SK-N-SH (cell line): Measurements from ENCODE around the gene PIP4K2C. TPM values are rescaled to one million over a fixed set of nuclear protein-coding genes. Genes with fewer than 3 reads are reported as not detected.

ENCODE experiments used
- CTCF ChIA-PET: fragments of 300-600, 350-600 bp; formaldehyde crosslinking; extraction: SDS; loops from one replicate; lab custom pipeline; 2021; lab: Yijun Ruan, JAX
- POLR2A ChIA-PET: fragments of 350-600 bp; sonication (Branson Sonifier 250); formaldehyde crosslinking; extraction: SDS; loops from one replicate; lab custom pipeline; 2020; ENCODE audit warnings: antibody characterized with exemption, inconsistent platforms; lab: Yijun Ruan, JAX
- DNase-seq: peaks from one replicate; pipeline ENCODE4 v3.0.0; 2012
- H2AFZ ChIP-seq: fragments of 200-600 bp; sonication (generic); 2 replicates; pipeline ENCODE4 v1.8.1; 2016; ENCODE audit warnings: antibody characterized with exemption, mild to moderate bottlenecking, low read depth
- H3F3A ChIP-seq: fragments of 200-600 bp; sonication (generic); replicated peaks from 2 replicates; pipeline ENCODE3; 2016; ENCODE audit warnings: antibody characterized with exemption, mild to moderate bottlenecking; ENCODE audit not compliant: insufficient read depth
- H3K27ac ChIP-seq, 2 experiments: fragments of 200-500 bp in 1 of 2; fragments of 200-600 bp in 1 of 2; sonication (Bioruptor generic) in 1 of 2; sonication (generic), shearing (Covaris generic) in 1 of 2; 2 replicates each; pipeline versions ENCODE4 v1.5.1 to v1.6.1; 2014 to 2016; ENCODE audit warnings: low read depth in 2 of 2, inconsistent platforms in 1 of 2, low read length in 1 of 2, mild to moderate bottlenecking in 1 of 2, mixed read lengths in 1 of 2
- H3K27me3 ChIP-seq: fragments of 200-600 bp; sonication (generic), shearing (Covaris generic); 2 replicates; pipeline ENCODE4 v1.6.1; 2016; ENCODE audit warnings: mixed run types; ENCODE audit not compliant: insufficient read depth
- H3K36me3 ChIP-seq, 2 experiments: fragments of 200-500 bp in 1 of 2; fragments of 200-600 bp in 1 of 2; sonication (Bioruptor generic) in 1 of 2; sonication (generic) in 1 of 2; replicated peaks in 1 of 2; 2 replicates each; pipeline versions ENCODE3 to v1.5.1; 2014 to 2016; ENCODE audit warnings: low read length in 1 of 2, mild to moderate bottlenecking in 1 of 2; ENCODE audit not compliant: insufficient read depth in 2 of 2, control insufficient read depth in 1 of 2
- H3K4me1 ChIP-seq, 2 experiments: fragments of 200-500 bp in 1 of 2; fragments of 200-600 bp in 1 of 2; sonication (Bioruptor generic) in 1 of 2; sonication (generic), shearing (Covaris generic) in 1 of 2; 2 replicates each; pipeline versions ENCODE4 v1.5.1 to v1.6.1; 2014 to 2016; ENCODE audit warnings: low read depth in 1 of 2, low read length in 1 of 2, mixed run types in 1 of 2; ENCODE audit not compliant: insufficient read depth in 2 of 2, control insufficient read depth in 1 of 2
- H3K4me2 ChIP-seq: fragments of 200-600 bp; sonication (generic), shearing (Covaris generic); 2 replicates; pipeline ENCODE4 v1.6.1; 2017; ENCODE audit warnings: mixed run types
- H3K4me3 ChIP-seq, 2 experiments: fragments of 200-500 bp in 1 of 2; fragments of 200-600 bp in 1 of 2; sonication (Bioruptor generic) in 1 of 2; sonication (generic), shearing (Covaris generic) in 1 of 2; 2 replicates each; pipeline versions ENCODE4 v1.5.1 to v1.8.1; 2014 to 2016; ENCODE audit warnings: low read depth in 2 of 2, inconsistent platforms in 1 of 2, low read length in 1 of 2, mild to moderate bottlenecking in 1 of 2, mixed read lengths in 1 of 2, moderate library complexity in 1 of 2
- H3K79me2 ChIP-seq: fragments of 200-600 bp; sonication (generic); 2 replicates; pipeline ENCODE4 v1.8.1; 2017; ENCODE audit warnings: mild to moderate bottlenecking; ENCODE audit not compliant: insufficient read depth
- H3K9ac ChIP-seq: fragments of 200-600 bp; sonication (generic); 2 replicates; pipeline ENCODE4 v1.6.1; 2017; ENCODE audit warnings: mixed run types
- H3K9me2 ChIP-seq: fragments of 200-600 bp; sonication (generic); 2 replicates; pipeline ENCODE4 v1.6.1; 2017; ENCODE audit warnings: mixed run types
- H3K9me3 ChIP-seq: fragments of 200-600 bp; sonication (generic); 2 replicates; pipeline ENCODE4 v1.6.1; 2017; ENCODE audit warnings: mixed run types, mild to moderate bottlenecking, moderate library complexity
- H4K20me1 ChIP-seq: fragments of 200-600 bp; sonication (generic); 2 replicates; pipeline ENCODE4 v1.6.1; 2017; ENCODE audit warnings: mild to moderate bottlenecking, mixed run types; ENCODE audit not compliant: insufficient read depth
- ELF1 ChIP-seq: IDR thresholded peaks from 2 replicates; pipeline ENCODE4 v1.4.0; 2012
- GABPA ChIP-seq: IDR thresholded peaks from 2 replicates; pipeline ENCODE4 v1.4.0; 2012; ENCODE audit warnings: low read depth, mild to moderate bottlenecking
- GATA2 ChIP-seq: sonication (generic); formaldehyde crosslinking; IDR thresholded peaks from 2 replicates; pipeline ENCODE4 v1.5.0; 2020; ENCODE audit warnings: mild to moderate bottlenecking, missing genetic modification reagents
- MAX ChIP-seq: IDR thresholded peaks from 2 replicates; pipeline ENCODE4 v1.4.0; 2012; ENCODE audit warnings: low read depth
- NRF1 ChIP-seq: IDR thresholded peaks from 2 replicates; pipeline ENCODE4 v1.6.1; 2012; ENCODE audit warnings: low read depth, mild to moderate bottlenecking, low read length
- PBX3 ChIP-seq: IDR thresholded peaks from 2 replicates; pipeline ENCODE4; 2012
- POLR2AphosphoS5 ChIP-seq: IDR thresholded peaks from 2 replicates; pipeline ENCODE4 v1.6.1; 2012; ENCODE audit warnings: low read depth, low read length
- RAD21 ChIP-seq: IDR thresholded peaks from 2 replicates; pipeline ENCODE4 v1.6.1; 2012; ENCODE audit warnings: mild to moderate bottlenecking, low read length
- RFX5 ChIP-seq: IDR thresholded peaks from 2 replicates; pipeline ENCODE4 v1.6.1; 2012; ENCODE audit warnings: mild to moderate bottlenecking, improper control_type of control experiment, low read length
- SIN3A ChIP-seq: IDR thresholded peaks from 2 replicates; pipeline ENCODE4 v1.6.1; 2012; ENCODE audit warnings: low read depth, mild to moderate bottlenecking, low read length, moderate library complexity, borderline replicate concordance
- SMC3 ChIP-seq: IDR thresholded peaks from 2 replicates; pipeline ENCODE4 v1.6.1; 2012; ENCODE audit warnings: low read depth, low read length, improper control_type of control experiment
- TCF12 ChIP-seq: IDR thresholded peaks from 2 replicates; pipeline ENCODE4 v1.4.0; 2012
- USF2 ChIP-seq: fragments of 150-350 bp; IDR thresholded peaks from 2 replicates; pipeline ENCODE4 v1.6.1; 2017; ENCODE audit warnings: antibody characterized with exemption, low read length, low read depth, borderline replicate concordance
- YY1 ChIP-seq: IDR thresholded peaks from 2 replicates; pipeline ENCODE4 v1.4.0; 2012; ENCODE audit warnings: low read depth, mild to moderate bottlenecking
- WGBS: methylation state at CpG from one replicate; pipeline ENCODE4 v1.1.6; 2017; ENCODE audit warnings: low lambda C conversion rate; 5-methylcytosine and 5-hydroxymethylcytosine counted together
- polyA plus RNA-seq, 3 experiments: library from polyadenylated mRNA; depleted of rRNA; stranded (reverse); fragments of >200 nt; gene quantifications; 2 replicates each; pipeline ENCODE4 v1.2.3, GENCODE V29; 2012
- TF ChIP-seq, protein P1 (sequence below): fragments of 200-600 bp; sonication (generic); IDR thresholded peaks from 2 replicates; pipeline ENCODE4 v1.6.1; 2017; ENCODE audit warnings: antibody characterized with exemption, mild to moderate bottlenecking, moderate library complexity
- TF ChIP-seq, protein P2 (sequence below): IDR thresholded peaks from 2 replicates; pipeline ENCODE4 v1.6.1; 2012; ENCODE audit warnings: mild to moderate bottlenecking, low read depth, low read length, moderate library complexity

Gene PIP4K2C
- polyA plus RNA-seq, 1 of the 3 experiments (the other 2 are of a cell fraction) = 34.2 TPM

GRCh38 chr12:57625261-57626032 lies 34.5 kb downstream of the PIP4K2C start:
- H3K9ac ChIP-seq = no peak overlapping the region
- H3K79me2 ChIP-seq = no peaks in the 10 kb centered on the region
- no peak for TF ChIP-seq ELF1
- H2AFZ ChIP-seq = no peak overlapping the region
- H3K4me3 ChIP-seq = no peak overlapping the region
- H3K9me2 ChIP-seq = no peaks in the 10 kb centered on the region
- H3K9me3 ChIP-seq = no peaks in the 10 kb centered on the region
- peaks cover 0 to 7% of the 10 kb centered on the region in 2 experiments; a peak in 1 of 4 replicates for H3K4me1 ChIP-seq
- H4K20me1 ChIP-seq = no peaks in the 10 kb centered on the region
- H3K27ac ChIP-seq = no peak overlapping the region
- H3F3A ChIP-seq = no peaks in the 10 kb centered on the region
- no peak for DNase-seq
- peaks cover 0 to 2% of the 10 kb centered on the region in 2 experiments for H3K36me3 ChIP-seq
- H3K4me2 ChIP-seq = no peak overlapping the region
- POLR2A ChIA-PET = no interaction called here
- 93% methylated on average over 10 of the region's 12 CpGs for WGBS
- CTCF ChIA-PET = interaction anchor here (0.7 to 11.0 kb wide), 7 partner anchors 7 to 112 kb away, joined by 3 to 298 read pairs (median 5); partner anchors contain the start of genes ARHGEF25 and B4GALNT1
- H3K27me3 ChIP-seq = no peaks in the 10 kb centered on the region

GRCh38 chr12:57626111-57626920 lies 35.3 kb downstream of the PIP4K2C start:
- DNase-seq = no peak
- H3K9me2 ChIP-seq = no peaks in the 10 kb centered on the region
- ChIA-PET CTCF (interaction anchor here (1.3 to 11.0 kb wide), 2 partner anchors 44 to 109 kb away, joined by 4 to 298 read pairs; no protein-coding TSS in a partner anchor), POLR2A (interaction anchor here (0.7 kb wide), 1 partner anchor 14 kb away, joined by 3 read pairs; no protein-coding TSS in a partner anchor)
- no peaks in the 10 kb centered on the region for H3K27me3 ChIP-seq
- peaks cover 0 to 2% of the 10 kb centered on the region in 2 experiments for H3K36me3 ChIP-seq
- H3K4me2 ChIP-seq = no peak overlapping the region
- H3K27ac ChIP-seq = no peak overlapping the region
- 84% methylated on average over 4 of the region's 13 CpGs for WGBS
- H2AFZ ChIP-seq = no peak overlapping the region
- H3F3A ChIP-seq = no peaks in the 10 kb centered on the region
- H3K4me3 ChIP-seq = no peak overlapping the region
- no peak overlapping the region for H3K9ac ChIP-seq
- no peaks in the 10 kb centered on the region for H3K9me3 ChIP-seq
- no peaks in the 10 kb centered on the region for H3K79me2 ChIP-seq
- H3K4me1 ChIP-seq = peaks cover 0 to 7% of the 10 kb centered on the region in 2 experiments; a peak in 1 of 4 replicates
- H4K20me1 ChIP-seq = no peaks in the 10 kb centered on the region
- TF ChIP-seq, protein P1, sequence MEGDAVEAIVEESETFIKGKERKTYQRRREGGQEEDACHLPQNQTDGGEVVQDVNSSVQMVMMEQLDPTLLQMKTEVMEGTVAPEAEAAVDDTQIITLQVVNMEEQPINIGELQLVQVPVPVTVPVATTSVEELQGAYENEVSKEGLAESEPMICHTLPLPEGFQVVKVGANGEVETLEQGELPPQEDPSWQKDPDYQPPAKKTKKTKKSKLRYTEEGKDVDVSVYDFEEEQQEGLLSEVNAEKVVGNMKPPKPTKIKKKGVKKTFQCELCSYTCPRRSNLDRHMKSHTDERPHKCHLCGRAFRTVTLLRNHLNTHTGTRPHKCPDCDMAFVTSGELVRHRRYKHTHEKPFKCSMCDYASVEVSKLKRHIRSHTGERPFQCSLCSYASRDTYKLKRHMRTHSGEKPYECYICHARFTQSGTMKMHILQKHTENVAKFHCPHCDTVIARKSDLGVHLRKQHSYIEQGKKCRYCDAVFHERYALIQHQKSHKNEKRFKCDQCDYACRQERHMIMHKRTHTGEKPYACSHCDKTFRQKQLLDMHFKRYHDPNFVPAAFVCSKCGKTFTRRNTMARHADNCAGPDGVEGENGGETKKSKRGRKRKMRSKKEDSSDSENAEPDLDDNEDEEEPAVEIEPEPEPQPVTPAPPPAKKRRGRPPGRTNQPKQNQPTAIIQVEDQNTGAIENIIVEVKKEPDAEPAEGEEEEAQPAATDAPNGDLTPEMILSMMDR = no peak
- TF ChIP-seq SIN3A (no peak), ELF1 (no peak), TCF12 (no peak), GATA2 (CRISPR knock-in tag) (no peak), YY1 (no peak), RAD21 (no peak), SMC3 (no peak), GABPA (no peak), NRF1 (no peak), RFX5 (no peak), PBX3 (no peak), POLR2AphosphoS5 (no peak), MAX (no peak), USF2 (no peak)
- TF ChIP-seq, protein P2, sequence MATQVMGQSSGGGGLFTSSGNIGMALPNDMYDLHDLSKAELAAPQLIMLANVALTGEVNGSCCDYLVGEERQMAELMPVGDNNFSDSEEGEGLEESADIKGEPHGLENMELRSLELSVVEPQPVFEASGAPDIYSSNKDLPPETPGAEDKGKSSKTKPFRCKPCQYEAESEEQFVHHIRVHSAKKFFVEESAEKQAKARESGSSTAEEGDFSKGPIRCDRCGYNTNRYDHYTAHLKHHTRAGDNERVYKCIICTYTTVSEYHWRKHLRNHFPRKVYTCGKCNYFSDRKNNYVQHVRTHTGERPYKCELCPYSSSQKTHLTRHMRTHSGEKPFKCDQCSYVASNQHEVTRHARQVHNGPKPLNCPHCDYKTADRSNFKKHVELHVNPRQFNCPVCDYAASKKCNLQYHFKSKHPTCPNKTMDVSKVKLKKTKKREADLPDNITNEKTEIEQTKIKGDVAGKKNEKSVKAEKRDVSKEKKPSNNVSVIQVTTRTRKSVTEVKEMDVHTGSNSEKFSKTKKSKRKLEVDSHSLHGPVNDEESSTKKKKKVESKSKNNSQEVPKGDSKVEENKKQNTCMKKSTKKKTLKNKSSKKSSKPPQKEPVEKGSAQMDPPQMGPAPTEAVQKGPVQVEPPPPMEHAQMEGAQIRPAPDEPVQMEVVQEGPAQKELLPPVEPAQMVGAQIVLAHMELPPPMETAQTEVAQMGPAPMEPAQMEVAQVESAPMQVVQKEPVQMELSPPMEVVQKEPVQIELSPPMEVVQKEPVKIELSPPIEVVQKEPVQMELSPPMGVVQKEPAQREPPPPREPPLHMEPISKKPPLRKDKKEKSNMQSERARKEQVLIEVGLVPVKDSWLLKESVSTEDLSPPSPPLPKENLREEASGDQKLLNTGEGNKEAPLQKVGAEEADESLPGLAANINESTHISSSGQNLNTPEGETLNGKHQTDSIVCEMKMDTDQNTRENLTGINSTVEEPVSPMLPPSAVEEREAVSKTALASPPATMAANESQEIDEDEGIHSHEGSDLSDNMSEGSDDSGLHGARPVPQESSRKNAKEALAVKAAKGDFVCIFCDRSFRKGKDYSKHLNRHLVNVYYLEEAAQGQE = no peak
